Endothelial cell of umbilical vein (primary cell): ENCODE measurements around the gene SLC35F3. TPM values are rescaled to one million over a fixed set of nuclear protein-coding genes. Genes with fewer than 3 reads are reported as not detected.

Source experiments
- BruUV-seq: library from RNA; stranded (reverse); fragments of 400-500 nt; replicated peaks from 2 replicates; lab custom pipeline; 2021; lab: Mats Ljungman, UMichigan
- CTCF ChIA-PET: fragments of 300-600, 350-600 bp; sonication (Branson Sonifier 250); formaldehyde crosslinking; loops from one replicate; lab custom pipeline; 2021; ENCODE audit warnings: antibody characterized with exemption, inconsistent platforms; lab: Charles Lee
- POLR2A ChIA-PET: fragments of 300-600, 350-600 bp; sonication (Branson Sonifier 250); formaldehyde crosslinking; loops from one replicate; lab custom pipeline; 2021; ENCODE audit warnings: antibody characterized with exemption, inconsistent platforms; lab: Charles Lee
- DNase-seq: peaks from one replicate; pipeline ENCODE4 v3.0.0-alpha.2; 2011; ENCODE audit warnings: low read depth, low spot score
- FAIRE-seq: peaks from 2 replicates; lab custom pipeline; 2011; peaks lifted over from hg19 to GRCh38; lab: Jason Lieb, UNC
- H2AFZ ChIP-seq: 2 replicates; pipeline ENCODE4 v1.6.0; 2012; ENCODE audit warnings: low read depth, low read length, control low read depth, inconsistent platforms
- H3K27ac ChIP-seq: 2 replicates; pipeline ENCODE4 v1.5.1; 2011; ENCODE audit warnings: low read depth, mild to moderate bottlenecking, control low read depth, low read length, moderate library complexity; ENCODE audit not compliant: insufficient read depth
- H3K27me3 ChIP-seq, 2 experiments: 2 replicates each; pipeline versions ENCODE4 v1.6.0 to v1.6.1; 2011; ENCODE audit warnings: low read length in 2 of 2, mixed read lengths in 1 of 2; ENCODE audit not compliant: control insufficient read depth in 2 of 2, insufficient read depth in 2 of 2
- H3K36me3 ChIP-seq, 2 experiments: 2 replicates in 1 of 2; 3 replicates in 1 of 2; pipeline ENCODE4 v1.5.1; 2011; ENCODE audit warnings: low read length in 2 of 2, mild to moderate bottlenecking in 1 of 2, moderate library complexity in 1 of 2; ENCODE audit not compliant: control insufficient read depth in 2 of 2, insufficient read depth in 2 of 2; ENCODE audit errors: extremely low read depth in 1 of 2
- H3K4me1 ChIP-seq: 3 replicates; pipeline ENCODE4 v1.5.1; 2011; ENCODE audit warnings: mild to moderate bottlenecking, low read length; ENCODE audit not compliant: control insufficient read depth, insufficient read depth; ENCODE audit errors: extremely low read depth
- H3K4me2 ChIP-seq: 2 replicates; pipeline ENCODE4 v1.6.1; 2011; ENCODE audit warnings: low read length, control low read depth, mixed read lengths; ENCODE audit not compliant: insufficient read depth
- H3K4me3 ChIP-seq, 3 experiments: fragments of 200-600 bp in 1 of 3; sonication (generic), shearing (Covaris generic) in 1 of 3; replicated peaks in 1 of 3; 2 replicates each; pipeline ENCODE4 v1.5.1; 2011 to 2016; ENCODE audit warnings: control low read depth in 3 of 3, low read length in 3 of 3, mild to moderate bottlenecking in 2 of 3, inconsistent platforms in 1 of 3, low read depth in 1 of 3, moderate library complexity in 1 of 3; ENCODE audit not compliant: insufficient read depth in 1 of 3
- H3K79me2 ChIP-seq: 2 replicates; pipeline ENCODE4 v1.6.0; 2012; ENCODE audit warnings: low read length, inconsistent platforms; ENCODE audit not compliant: control insufficient read depth, insufficient read depth
- H3K9ac ChIP-seq: replicated peaks from 2 replicates; pipeline ENCODE3; 2011; ENCODE audit warnings: low read length, control low read depth; ENCODE audit not compliant: insufficient read depth; ENCODE audit errors: extremely low read depth
- H3K9me1 ChIP-seq: replicated peaks from 3 replicates; pipeline ENCODE4 v1.6.0; 2011; ENCODE audit warnings: mild to moderate bottlenecking, low read length; ENCODE audit not compliant: control insufficient read depth, insufficient read depth; ENCODE audit errors: extremely low read depth
- H3K9me3 ChIP-seq: replicated peaks from 2 replicates; pipeline ENCODE4 v1.5.1; 2012; ENCODE audit warnings: low read length, inconsistent platforms; ENCODE audit not compliant: control insufficient read depth, insufficient read depth
- H4K20me1 ChIP-seq: replicated peaks from 2 replicates; pipeline ENCODE3; 2011; ENCODE audit warnings: mild to moderate bottlenecking, low read length; ENCODE audit not compliant: control insufficient read depth, insufficient read depth; ENCODE audit errors: extremely low read depth
- CTCF ChIP-seq, 2 donors: IDR thresholded peaks; 1 replicate in 1 of 2; 2 replicates in 1 of 2; pipeline ENCODE4 v1.5.1; 2011; ENCODE audit warnings: low read length in 2 of 2, mild to moderate bottlenecking in 2 of 2, moderate library complexity in 2 of 2, control low read depth in 1 of 2, inconsistent platforms in 1 of 2, low read depth in 1 of 2; ENCODE audit not compliant: insufficient read depth in 1 of 2; ENCODE audit errors: extremely low read depth in 1 of 2
- EZH2 ChIP-seq: IDR thresholded peaks from 2 replicates; pipeline ENCODE4 v1.6.1; 2012; ENCODE audit warnings: borderline replicate concordance, low read depth, mild to moderate bottlenecking, moderate library complexity, low read length, inconsistent platforms; ENCODE audit not compliant: severe bottlenecking
- FOS ChIP-seq: IDR thresholded peaks from 2 replicates; pipeline ENCODE4 v1.6.1; 2011; ENCODE audit warnings: mild to moderate bottlenecking, low read length, moderate library complexity, borderline replicate concordance; ENCODE audit not compliant: insufficient read depth
- GATA2 ChIP-seq: IDR thresholded peaks from 2 replicates; pipeline ENCODE4 v1.7.0; 2011; ENCODE audit warnings: low read depth, mild to moderate bottlenecking, moderate library complexity, mixed read lengths, low read length; ENCODE audit not compliant: insufficient read length, insufficient read depth
- JUN ChIP-seq: IDR thresholded peaks from 2 replicates; pipeline ENCODE4 v1.6.1; 2011; ENCODE audit warnings: borderline replicate concordance, low read depth; ENCODE audit not compliant: insufficient read length, insufficient read depth
- MYC ChIP-seq: IDR thresholded peaks from one replicate; pipeline ENCODE4 v1.6.1; 2011; ENCODE audit warnings: mild to moderate bottlenecking, low read depth, low read length
- POLR2A ChIP-seq: IDR thresholded peaks from 2 replicates; pipeline ENCODE4 v1.6.1; 2012; ENCODE audit warnings: low read depth, mild to moderate bottlenecking, control low read depth, low read length
- POLR2AphosphoS5 ChIP-seq: IDR thresholded peaks from 2 replicates; pipeline ENCODE4 v1.6.1; 2012; ENCODE audit warnings: low read depth, mild to moderate bottlenecking, control low read depth, low read length, moderate library complexity; ENCODE audit not compliant: insufficient read depth
- dilution Hi-C: fragments of 300-500 bp; cut with MboI; formaldehyde crosslinking; loops from one replicate; pipeline ENCODE4 v1.15.0; 2019; ENCODE audit warnings: low sequenced_read_pairs; ENCODE audit not compliant: extremely low pct_ligation_motif_present
- intact Hi-C: fragments of 100-400 bp; cut with micrococcal nuclease; formaldehyde crosslinking; loops from one replicate; pipeline ENCODE4 v1.10.0; 2022
- polyA plus RNA-seq, 4 experiments: library from polyadenylated mRNA; depleted of rRNA in 3 of 4; stranded (reverse) in 3 of 4; unstranded in 1 of 4; fragments of >200 nt; gene quantifications; 2 replicates each; pipeline versions ENCODE4 v1.2.1 to v1.2.3, GENCODE V29; 2011 to 2012; ENCODE audit warnings: missing spikeins in 1 of 4
- total RNA-seq: library from RNA; stranded (reverse); gene quantifications from 2 replicates; pipeline ENCODE4 v1.2.3, GENCODE V29; 2021
- TF ChIP-seq, protein P1 (sequence below): IDR thresholded peaks from 2 replicates; pipeline ENCODE4 v1.6.1; 2011; ENCODE audit not compliant: insufficient read depth, insufficient read length

SLC35F3 gene
- total and polyA plus RNA-seq, 2 donors (not counting 3 experiments of a cell fraction or from before 2014, with no cell fraction given), result not detected

- TF ChIP-seq FOS, result no peak
- no peak for TF ChIP-seq JUN
- no peak for TF ChIP-seq CTCF (IDR thresholded peaks at IDR 0.05; ENCODE audit: extremely low read depth in 1 of 2, insufficient read depth in 1 of 2, low read depth in 1 of 2, low read length in 2 of 2)
- TF ChIP-seq GATA2, result no peak
- TF ChIP-seq POLR2AphosphoS5, result no peak
- no peak for TF ChIP-seq POLR2A
- TF ChIP-seq MYC, result no peak
- no peak for TF ChIP-seq EZH2
- TF ChIP-seq, protein P1, sequence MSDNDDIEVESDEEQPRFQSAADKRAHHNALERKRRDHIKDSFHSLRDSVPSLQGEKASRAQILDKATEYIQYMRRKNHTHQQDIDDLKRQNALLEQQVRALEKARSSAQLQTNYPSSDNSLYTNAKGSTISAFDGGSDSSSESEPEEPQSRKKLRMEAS, result no peak
- dilution Hi-C loops, result no loop called here
- no peak for DNase-seq
- no peaks in the 10 kb centered on the region for H3K4me1 ChIP-seq
- CTCF ChIA-PET, result no interaction called here
- H3K27me3 ChIP-seq, result peaks cover 7 to 8% of the 10 kb centered on the region in 2 experiments
- no peaks in the 10 kb centered on the region for H3K36me3 ChIP-seq
- POLR2A ChIA-PET, result no interaction called here
- H3K27ac ChIP-seq, result no peak overlapping the region
- no peak overlapping the region for H2AFZ ChIP-seq
- H3K4me3 ChIP-seq, result no peak overlapping the region
- no peaks in the 10 kb centered on the region for H4K20me1 ChIP-seq
- intact Hi-C loops, result no loop called here
- no peaks in the 10 kb centered on the region for H3K9me3 ChIP-seq
- no TSS peak for BruUV-seq
- H3K9me1 ChIP-seq, result no peaks in the 10 kb centered on the region
- no peak overlapping the region for H3K9ac ChIP-seq
- H3K79me2 ChIP-seq, result no peaks in the 10 kb centered on the region
- FAIRE-seq, result no peak
- H3K4me2 ChIP-seq, result no peak overlapping the region
These were observed 453.4 kb downstream of the SLC35F3 start for GRCh38 chr1:234357831-234358230.
